LHCN-M2 (cell line): Measurements from ENCODE around the gene ZNF512. TPM values are rescaled to one million over a fixed set of nuclear protein-coding genes. Genes with fewer than 3 reads are reported as not detected.
"Not testable (repeated sequence)": the region's sequence is repeated elsewhere in the genome, so short reads cannot be mapped to it uniquely, and the experiment has no call there.

ENCODE experiments used
- DNase-seq: peaks from one replicate; pipeline ENCODE4 v3.0.0-alpha.2; 2012; ENCODE audit warnings: low read depth
- polyA plus RNA-seq: library from polyadenylated mRNA; unstranded; fragments of >200 nt; gene quantifications from one replicate; pipeline ENCODE4 v1.2.1, GENCODE V29; 2012; ENCODE audit warnings: missing spikeins
- total RNA-seq: library from RNA; depleted of rRNA; stranded (reverse); fragments of >200 nt; gene quantifications from 2 replicates; pipeline ENCODE4 v1.2.3, GENCODE V29; 2014; rRNA removed

The ZNF512 gene
- total RNA-seq = 36.0 and 41.6 TPM in 2 replicates
- polyA plus RNA-seq = 21.9 TPM

GRCh38 chr2:27582695-27583389 lies at the start of gene ZNF512:
TSS of gene ZNF512 (plus strand) at chr2:27583042. CDS start at chr2:27583113, 71 bp downstream.
- peak; percentile 91 for DNase-seq

- no peak for DNase-seq
These were observed 45.6 kb upstream of the ZNF512 start for GRCh38 chr2:27537287-27537686.

- not testable (repeated sequence) for DNase-seq
These were observed 43.9 kb upstream of the ZNF512 start for GRCh38 chr2:27538839-27539450.

GRCh38 chr2:27539649-27540048 lies 43.2 kb upstream of the ZNF512 start:
- not testable (repeated sequence) for DNase-seq

GRCh38 chr2:27544143-27544821 lies 38.6 kb upstream of the ZNF512 start:
- no peak for DNase-seq

- peak; percentile 76 for DNase-seq
These were observed 37.3 kb upstream of the ZNF512 start for GRCh38 chr2:27545348-27546141.

GRCh38 chr2:27549303-27549702 lies 33.5 kb upstream of the ZNF512 start:
- DNase-seq = no peak

GRCh38 chr2:27551514-27551913 lies 31.3 kb upstream of the ZNF512 start:
- no peak for DNase-seq

GRCh38 chr2:27552941-27553340 lies 29.9 kb upstream of the ZNF512 start:
- DNase-seq = no peak

- not testable (repeated sequence) for DNase-seq
These were observed 28.4 kb upstream of the ZNF512 start for GRCh38 chr2:27554451-27554850.

GRCh38 chr2:27559228-27559627 lies 23.6 kb upstream of the ZNF512 start:
- DNase-seq = no peak

- DNase-seq = no peak
These were observed 21.8 kb upstream of the ZNF512 start for GRCh38 chr2:27561060-27561459.

- DNase-seq = peak; percentile 96
These were observed 16.2 kb upstream of the ZNF512 start for GRCh38 chr2:27566628-27567027.

- DNase-seq = peak; percentile 67
These were observed 13.4 kb upstream of the ZNF512 start for GRCh38 chr2:27569398-27569797.

GRCh38 chr2:27571197-27571596 lies 11.6 kb upstream of the ZNF512 start:
- DNase-seq = no peak

- no peak for DNase-seq
These were observed 11.2 kb upstream of the ZNF512 start for GRCh38 chr2:27571681-27572080.

GRCh38 chr2:27572439-27572838 lies 10.4 kb upstream of the ZNF512 start:
- no peak for DNase-seq

- no peak for DNase-seq
These were observed 9.8 kb upstream of the ZNF512 start for GRCh38 chr2:27572998-27573429.

GRCh38 chr2:27573452-27573851 lies 9.4 kb upstream of the ZNF512 start:
- peak; percentile 97 for DNase-seq

- DNase-seq = no peak
These were observed 1.3 kb upstream of the ZNF512 start for GRCh38 chr2:27581417-27582128.

GRCh38 chr2:27582129-27582694 lies 630 bp upstream of the ZNF512 start:
- no peak for DNase-seq
